WI38 (cell line): ENCODE data around the gene AFAP1.
"Not testable (repeated sequence)": the region's sequence is repeated elsewhere in the genome, so short reads cannot be mapped to it uniquely, and the experiment has no call there.

Experiments
- H3K4me3 ChIP-seq: 2 replicates; pipeline ENCODE4 v1.5.1; 2011; ENCODE audit warnings: low read depth, mild to moderate bottlenecking, control low read depth, low read length
- TF ChIP-seq, protein P1 (sequence below): IDR thresholded peaks from 2 replicates; pipeline ENCODE4 v1.5.1; 2012; ENCODE audit warnings: low read depth, mild to moderate bottlenecking, control low read depth, low read length

Gene AFAP1

GRCh38 chr4:7922466-7922865, 17.2 kb downstream of the AFAP1 start:
- TF ChIP-seq, protein P1, sequence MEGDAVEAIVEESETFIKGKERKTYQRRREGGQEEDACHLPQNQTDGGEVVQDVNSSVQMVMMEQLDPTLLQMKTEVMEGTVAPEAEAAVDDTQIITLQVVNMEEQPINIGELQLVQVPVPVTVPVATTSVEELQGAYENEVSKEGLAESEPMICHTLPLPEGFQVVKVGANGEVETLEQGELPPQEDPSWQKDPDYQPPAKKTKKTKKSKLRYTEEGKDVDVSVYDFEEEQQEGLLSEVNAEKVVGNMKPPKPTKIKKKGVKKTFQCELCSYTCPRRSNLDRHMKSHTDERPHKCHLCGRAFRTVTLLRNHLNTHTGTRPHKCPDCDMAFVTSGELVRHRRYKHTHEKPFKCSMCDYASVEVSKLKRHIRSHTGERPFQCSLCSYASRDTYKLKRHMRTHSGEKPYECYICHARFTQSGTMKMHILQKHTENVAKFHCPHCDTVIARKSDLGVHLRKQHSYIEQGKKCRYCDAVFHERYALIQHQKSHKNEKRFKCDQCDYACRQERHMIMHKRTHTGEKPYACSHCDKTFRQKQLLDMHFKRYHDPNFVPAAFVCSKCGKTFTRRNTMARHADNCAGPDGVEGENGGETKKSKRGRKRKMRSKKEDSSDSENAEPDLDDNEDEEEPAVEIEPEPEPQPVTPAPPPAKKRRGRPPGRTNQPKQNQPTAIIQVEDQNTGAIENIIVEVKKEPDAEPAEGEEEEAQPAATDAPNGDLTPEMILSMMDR = no peak
- no peak overlapping the region for H3K4me3 ChIP-seq

DNA sequence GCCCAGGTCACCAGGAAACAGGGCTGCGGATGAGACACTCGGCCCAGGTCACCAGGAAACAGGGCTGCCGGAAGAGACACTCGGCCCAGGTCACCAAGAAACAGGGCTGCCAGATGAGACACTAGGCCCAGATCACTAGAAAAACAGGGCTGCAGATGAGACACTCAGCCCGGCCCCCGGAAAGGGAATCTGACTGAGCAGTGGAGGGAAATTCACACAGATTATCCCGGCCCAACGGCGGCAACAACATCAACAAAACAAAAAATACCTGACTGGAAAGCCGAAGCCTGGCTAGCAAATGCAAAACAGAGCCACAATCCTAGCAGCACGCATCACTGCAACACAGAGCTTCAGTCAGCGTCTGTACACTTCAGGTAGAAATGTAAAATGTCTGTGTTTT, 20.7 kb downstream of the AFAP1 start:
- TF ChIP-seq, protein P1 = no peak
- no peak overlapping the region for H3K4me3 ChIP-seq

DNA sequence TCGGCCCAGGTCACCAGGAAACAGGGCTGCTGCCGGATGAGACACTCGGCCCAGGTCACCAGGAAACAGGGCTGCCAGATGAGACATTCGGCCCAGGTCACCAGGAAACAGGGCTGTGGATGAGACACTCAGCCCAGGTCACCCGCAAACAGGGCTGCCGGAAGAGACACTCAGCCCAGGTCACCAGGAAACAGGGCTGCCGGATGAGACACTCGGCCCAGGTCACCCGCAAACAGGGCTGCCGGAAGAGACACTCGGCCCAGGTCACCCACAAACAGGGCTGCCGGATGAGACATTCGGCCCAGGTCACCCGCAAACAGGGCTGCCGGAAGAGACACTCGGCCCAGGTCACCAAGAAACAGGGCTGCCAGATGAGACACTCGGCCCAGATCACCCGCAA, 21.5 kb downstream of the AFAP1 start:
- not testable (repeated sequence) for H3K4me3 ChIP-seq

DNA sequence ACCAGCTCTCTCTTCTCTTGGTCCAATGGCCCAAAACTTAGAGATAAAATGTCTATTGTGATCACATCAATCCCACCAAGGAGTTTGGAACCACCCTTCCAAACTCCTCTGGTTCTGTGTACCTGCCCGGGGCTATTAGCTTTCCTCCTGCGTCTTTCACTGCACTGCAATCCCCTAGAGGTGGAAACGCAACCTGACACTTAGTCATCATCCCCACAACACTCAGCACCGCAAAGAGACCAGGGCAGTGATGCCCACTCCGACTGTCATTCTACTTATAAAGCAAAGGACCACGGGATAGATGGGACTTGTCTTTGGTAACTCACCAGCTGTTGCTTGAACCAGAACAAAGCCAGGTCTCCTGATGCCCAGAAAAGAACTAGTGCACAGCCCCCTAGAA, 22.0 kb downstream of the AFAP1 start:
- TF ChIP-seq, protein P1 = no peak
- H3K4me3 ChIP-seq = no peak overlapping the region

DNA sequence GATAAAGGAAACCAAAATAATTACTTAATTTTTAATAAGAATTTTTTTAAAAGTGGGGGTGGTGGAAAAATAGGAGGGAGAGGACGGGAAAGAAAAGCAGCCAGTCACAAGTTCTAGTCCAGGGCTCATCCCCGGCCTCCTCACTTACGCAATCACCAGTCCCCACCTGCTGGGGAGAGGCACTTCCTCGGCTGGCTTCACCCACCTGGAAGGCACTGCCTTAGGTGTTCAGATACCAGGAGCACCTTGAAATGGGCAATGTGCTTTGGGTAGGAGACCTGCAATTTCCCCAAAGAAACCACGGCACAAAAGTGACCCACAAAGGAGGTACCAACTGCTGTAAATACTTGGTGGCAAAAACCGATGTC, 23.8 kb downstream of the AFAP1 start:
- TF ChIP-seq, protein P1 = no peak
- H3K4me3 ChIP-seq = no peak overlapping the region

DNA sequence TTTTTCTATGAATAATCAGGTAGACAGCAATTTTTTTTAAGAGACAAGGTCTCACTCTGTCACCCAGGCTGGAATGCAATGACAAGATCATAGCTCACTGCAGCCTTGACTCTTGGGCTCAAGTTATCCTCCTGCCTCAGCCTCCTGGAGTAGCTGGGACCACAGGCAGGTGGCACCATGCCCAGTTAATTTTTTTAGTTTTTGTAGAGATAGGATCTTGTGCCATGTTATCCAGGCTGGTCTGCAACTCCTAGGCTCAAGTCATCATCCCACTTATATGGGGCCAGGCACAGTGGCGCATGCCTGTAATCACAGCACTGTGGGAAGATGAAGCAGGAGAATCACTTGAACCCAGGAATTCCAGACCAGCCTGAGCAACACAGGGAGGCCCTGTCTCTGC, 26.8 kb downstream of the AFAP1 start:
- TF ChIP-seq, protein P1 = no peak
- no peak overlapping the region for H3K4me3 ChIP-seq

- TF ChIP-seq, protein P1 = no peak
- H3K4me3 ChIP-seq = peak overlapping the region; percentile 2
These were observed 28.6 kb downstream of the AFAP1 start for GRCh38 chr4:7910952-7911578.

- H3K4me3 ChIP-seq = no peak overlapping the region
- TF ChIP-seq, protein P1 = no peak
These were observed 29.3 kb downstream of the AFAP1 start for GRCh38 chr4:7910263-7910896.
